ENCODE measurements around the gene APOA5. TPM values are rescaled to one million over a fixed set of nuclear protein-coding genes. Genes with fewer than 3 reads are reported as not detected.

The APOA5 gene, protein sequence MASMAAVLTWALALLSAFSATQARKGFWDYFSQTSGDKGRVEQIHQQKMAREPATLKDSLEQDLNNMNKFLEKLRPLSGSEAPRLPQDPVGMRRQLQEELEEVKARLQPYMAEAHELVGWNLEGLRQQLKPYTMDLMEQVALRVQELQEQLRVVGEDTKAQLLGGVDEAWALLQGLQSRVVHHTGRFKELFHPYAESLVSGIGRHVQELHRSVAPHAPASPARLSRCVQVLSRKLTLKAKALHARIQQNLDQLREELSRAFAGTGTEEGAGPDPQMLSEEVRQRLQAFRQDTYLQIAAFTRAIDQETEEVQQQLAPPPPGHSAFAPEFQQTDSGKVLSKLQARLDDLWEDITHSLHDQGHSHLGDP
- under 1 TPM in 1 of 4 donors, not detected in 3; 0.72 TPM for total RNA-seq

DNA sequence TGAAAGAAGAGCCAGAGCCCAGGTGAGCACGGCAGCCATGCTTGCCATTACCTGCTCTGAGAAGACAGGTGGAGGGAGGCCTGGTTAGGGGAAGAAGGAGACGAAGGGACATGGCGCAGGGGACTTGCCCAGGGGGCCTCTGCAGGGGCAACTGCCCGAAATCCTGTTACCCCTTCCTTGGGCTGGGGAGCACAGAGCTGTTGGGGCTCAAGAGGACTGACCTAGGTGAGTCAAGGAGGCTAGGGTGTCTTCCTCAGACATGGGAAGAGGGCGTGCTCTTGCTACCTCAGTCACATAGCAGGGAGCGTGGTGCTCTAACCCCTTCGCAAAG, at the start of gene APOA5:
Gene APOA5 (minus strand): TSS at position 67 of the 331 bp plus-strand sequence. CDS start 19 bp downstream, at position 48.
- Histone ChIP-seq H3K36me3 (no peaks in the 10 kb centered on the region), H3K27ac (no peak within 1 kb of the TSS), H3K4me1 (peaks cover 19% of the 10 kb centered on the region), H3K9me3 (no peaks in the 10 kb centered on the region), H3K4me3 (peak within 1 kb of the TSS; percentile 10), H3K27me3 (peaks cover 2% of the 10 kb centered on the region)
- no peak for DNase-seq (ENCODE audit: low spot score in 2 of 2)
- 92% methylated on average over 4 of the region's 7 CpGs for WGBS
- TF ChIP-seq POLR2AphosphoS5 (IDR thresholded peaks at IDR 0.05) (no peak), EP300 (IDR thresholded peaks at IDR 0.05) (no peak), POLR2A (IDR thresholded peaks at IDR 0.05) (no peak)
- TF ChIP-seq, protein P1, sequence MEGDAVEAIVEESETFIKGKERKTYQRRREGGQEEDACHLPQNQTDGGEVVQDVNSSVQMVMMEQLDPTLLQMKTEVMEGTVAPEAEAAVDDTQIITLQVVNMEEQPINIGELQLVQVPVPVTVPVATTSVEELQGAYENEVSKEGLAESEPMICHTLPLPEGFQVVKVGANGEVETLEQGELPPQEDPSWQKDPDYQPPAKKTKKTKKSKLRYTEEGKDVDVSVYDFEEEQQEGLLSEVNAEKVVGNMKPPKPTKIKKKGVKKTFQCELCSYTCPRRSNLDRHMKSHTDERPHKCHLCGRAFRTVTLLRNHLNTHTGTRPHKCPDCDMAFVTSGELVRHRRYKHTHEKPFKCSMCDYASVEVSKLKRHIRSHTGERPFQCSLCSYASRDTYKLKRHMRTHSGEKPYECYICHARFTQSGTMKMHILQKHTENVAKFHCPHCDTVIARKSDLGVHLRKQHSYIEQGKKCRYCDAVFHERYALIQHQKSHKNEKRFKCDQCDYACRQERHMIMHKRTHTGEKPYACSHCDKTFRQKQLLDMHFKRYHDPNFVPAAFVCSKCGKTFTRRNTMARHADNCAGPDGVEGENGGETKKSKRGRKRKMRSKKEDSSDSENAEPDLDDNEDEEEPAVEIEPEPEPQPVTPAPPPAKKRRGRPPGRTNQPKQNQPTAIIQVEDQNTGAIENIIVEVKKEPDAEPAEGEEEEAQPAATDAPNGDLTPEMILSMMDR (IDR thresholded peaks at IDR 0.05) = no peak

DNA sequence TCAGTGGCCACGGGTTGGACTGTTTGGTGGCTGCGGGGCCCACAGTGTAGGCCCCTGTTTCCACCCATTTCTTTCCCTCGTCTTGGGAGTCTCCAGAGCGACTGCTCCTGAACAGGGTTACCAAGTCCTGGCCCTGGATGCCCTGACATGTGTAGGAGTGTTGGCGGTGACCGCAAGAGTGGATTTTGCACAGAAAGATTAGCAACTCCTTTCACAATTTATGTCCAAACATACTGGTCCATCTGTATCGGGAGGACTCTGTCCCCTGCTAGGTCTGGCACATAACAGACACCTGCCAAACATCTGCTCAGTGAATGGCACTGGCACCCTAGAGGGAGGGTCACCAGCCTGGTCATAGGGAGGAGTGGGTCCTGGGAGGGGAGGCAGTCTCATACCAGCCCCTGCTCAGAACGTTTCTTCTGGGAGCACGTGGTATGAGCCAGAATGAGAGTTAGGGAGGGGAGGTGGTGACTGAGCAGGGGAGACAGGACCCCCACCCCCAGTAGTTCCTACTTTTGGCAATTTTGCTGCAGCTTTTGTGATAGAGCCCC, 49.1 kb upstream of the APOA5 start:
- no peak overlapping the region for H3K4me3 ChIP-seq
- no peak overlapping the region for H3K27ac ChIP-seq
- DNase-seq (ENCODE audit: low spot score in 2 of 2) = peak in 1 of 2 donors; percentile 37
- H3K27me3 ChIP-seq = no peaks in the 10 kb centered on the region
- WGBS = 69% methylated on average over 8 of the region's 9 CpGs
- peaks cover 21% of the 10 kb centered on the region for H3K36me3 ChIP-seq
- peaks cover 6% of the 10 kb centered on the region for H3K4me1 ChIP-seq
- no peak for TF ChIP-seq EP300 (IDR thresholded peaks at IDR 0.05)
- TF ChIP-seq, protein P1 (IDR thresholded peaks at IDR 0.05) = no peak
- no peak for TF ChIP-seq POLR2AphosphoS5 (IDR thresholded peaks at IDR 0.05)
- no peak for TF ChIP-seq POLR2A (IDR thresholded peaks at IDR 0.05)
- no peaks in the 10 kb centered on the region for H3K9me3 ChIP-seq

DNA sequence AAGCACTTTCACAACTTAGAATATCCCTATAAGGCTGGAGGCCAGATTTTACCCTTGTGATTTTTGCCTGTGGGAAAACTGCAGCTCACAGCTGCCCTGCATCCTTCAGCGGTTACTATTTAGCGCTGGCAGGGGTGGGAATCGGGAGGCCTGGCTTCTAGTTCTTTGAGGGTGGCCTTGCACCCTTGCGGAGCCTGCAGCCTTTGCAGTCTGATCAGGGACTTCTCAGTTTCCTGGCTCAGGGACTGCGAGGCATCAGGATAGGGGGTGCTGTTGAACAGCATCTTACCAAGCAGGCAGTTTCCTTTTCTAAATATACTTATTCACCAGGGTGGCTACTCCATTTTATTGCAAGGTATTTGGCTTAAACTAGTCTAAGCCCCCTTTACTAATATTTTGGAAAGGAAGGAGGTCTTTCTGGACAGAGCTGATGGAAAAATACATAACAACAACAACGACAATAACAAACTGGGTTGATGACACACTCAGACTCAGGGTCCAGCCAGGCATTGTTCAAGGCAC, 48.6 kb upstream of the APOA5 start:
- no peak overlapping the region for H3K4me3 ChIP-seq
- H3K9me3 ChIP-seq = no peaks in the 10 kb centered on the region
- no peaks in the 10 kb centered on the region for H3K27me3 ChIP-seq
- H3K4me1 ChIP-seq = peaks cover 11% of the 10 kb centered on the region
- 60% methylated on average over 6 of the region's 6 CpGs for WGBS
- H3K27ac ChIP-seq = no peak overlapping the region
- DNase-seq (ENCODE audit: low spot score in 2 of 2) = peak in 1 of 2 donors; percentile 19
- no peak for TF ChIP-seq POLR2AphosphoS5 (IDR thresholded peaks at IDR 0.05)
- TF ChIP-seq EP300 (IDR thresholded peaks at IDR 0.05) = no peak
- TF ChIP-seq, protein P1 (IDR thresholded peaks at IDR 0.05) = no peak
- TF ChIP-seq POLR2A (IDR thresholded peaks at IDR 0.05) = no peak
- peaks cover 16% of the 10 kb centered on the region for H3K36me3 ChIP-seq

DNA sequence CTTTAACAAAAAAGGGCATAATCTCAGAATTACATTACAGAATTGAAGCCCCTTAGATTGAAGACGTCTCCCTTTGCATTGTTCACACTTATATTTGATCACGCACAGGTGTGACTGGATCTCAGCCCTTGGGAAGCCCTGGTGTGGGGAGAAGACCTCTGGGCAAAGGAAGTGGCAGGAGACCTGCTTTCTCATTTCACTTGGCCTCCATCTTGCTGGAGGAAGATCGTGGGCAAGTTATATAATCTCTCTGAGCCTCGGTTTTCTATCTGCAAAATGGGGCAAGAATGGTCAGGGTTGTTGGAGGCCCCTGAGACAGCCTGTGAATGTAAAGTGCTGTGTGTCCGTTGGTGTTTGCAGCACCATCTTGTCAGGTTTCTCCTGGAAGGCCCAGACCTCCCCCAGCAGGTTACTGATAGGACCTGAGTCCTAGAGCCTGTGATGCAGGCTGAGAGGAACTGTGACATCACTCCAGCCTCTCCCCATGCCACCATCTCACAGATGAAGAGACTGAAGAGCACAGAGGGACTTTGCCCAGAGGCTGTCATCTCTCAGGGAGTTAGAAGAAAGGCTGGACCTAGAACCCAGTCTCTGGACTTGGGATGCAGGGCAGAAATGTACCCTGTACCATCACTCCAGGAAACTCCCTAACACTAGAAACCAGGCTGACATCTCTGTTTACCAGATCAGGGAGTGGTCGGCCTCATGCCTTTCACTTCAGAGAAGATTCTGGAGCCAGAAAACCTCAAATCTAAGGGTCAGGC, 46.8 kb upstream of the APOA5 start:
- H3K4me3 ChIP-seq = no peak overlapping the region
- H3K9me3 ChIP-seq = no peaks in the 10 kb centered on the region
- no peak for TF ChIP-seq POLR2A (IDR thresholded peaks at IDR 0.05)
- no peak for TF ChIP-seq POLR2AphosphoS5 (IDR thresholded peaks at IDR 0.05)
- no peak for TF ChIP-seq EP300 (IDR thresholded peaks at IDR 0.05)
- TF ChIP-seq, protein P1 (IDR thresholded peaks at IDR 0.05) = no peak
- DNase-seq (ENCODE audit: low spot score in 2 of 2) = no peak
- 88% methylated on average over 6 of the region's 6 CpGs for WGBS
- H3K36me3 ChIP-seq = peaks cover 2% of the 10 kb centered on the region
- H3K4me1 ChIP-seq = peaks cover 13% of the 10 kb centered on the region
- no peaks in the 10 kb centered on the region for H3K27me3 ChIP-seq
- H3K27ac ChIP-seq = no peak overlapping the region

All from suprapubic skin (tissue), 4 donors.